GM19023 (cell line): Measurements from ENCODE around the gene RUNX3.

Source experiments
- ATAC-seq: cut with Tn5 transposase; IDR thresholded peaks from one replicate; pipeline ENCODE4 v1.9.1; 2021; ENCODE audit warnings: mild to moderate bottlenecking, moderate library complexity; ENCODE audit not compliant: unreplicated experiment

Gene RUNX3

DNA sequence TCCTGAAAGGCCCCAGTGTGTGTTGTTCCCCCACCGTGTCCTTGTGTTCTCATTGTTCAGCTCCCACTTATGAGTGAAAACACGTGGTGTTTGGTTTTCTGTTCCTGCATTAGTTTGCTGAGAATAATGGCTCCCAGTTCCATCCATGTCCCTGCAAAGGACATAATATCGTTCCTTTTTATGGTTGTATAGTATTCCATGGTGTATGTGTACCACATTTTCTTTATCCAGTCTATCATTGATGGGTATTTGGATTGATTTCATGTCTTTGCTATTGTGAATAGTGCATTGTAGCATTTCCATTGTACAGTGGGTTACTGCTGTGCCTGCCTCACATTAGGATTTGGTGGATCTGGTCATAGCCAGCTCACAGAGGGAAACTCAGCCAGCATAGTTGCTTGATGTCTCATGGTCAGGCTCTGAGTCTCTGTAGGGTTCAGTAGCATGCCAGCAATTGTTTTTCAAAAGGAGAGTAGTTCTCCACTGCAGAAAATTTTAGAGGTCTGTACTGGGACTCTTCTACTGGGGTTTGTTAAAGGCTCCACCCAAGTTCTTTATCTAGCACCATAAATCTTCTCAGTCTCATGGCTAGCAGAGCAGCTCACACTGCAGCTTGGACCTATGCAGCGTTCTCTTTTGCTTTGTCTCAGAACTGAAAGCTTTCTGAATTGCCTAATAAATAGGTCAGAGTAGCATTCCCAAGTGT, 41.0 kb downstream of the RUNX3 start:
- no peak for ATAC-seq

- no peak for ATAC-seq
Measured at GRCh38 chr1:24888061-24888970, 41.8 kb downstream of the RUNX3 start.

DNA sequence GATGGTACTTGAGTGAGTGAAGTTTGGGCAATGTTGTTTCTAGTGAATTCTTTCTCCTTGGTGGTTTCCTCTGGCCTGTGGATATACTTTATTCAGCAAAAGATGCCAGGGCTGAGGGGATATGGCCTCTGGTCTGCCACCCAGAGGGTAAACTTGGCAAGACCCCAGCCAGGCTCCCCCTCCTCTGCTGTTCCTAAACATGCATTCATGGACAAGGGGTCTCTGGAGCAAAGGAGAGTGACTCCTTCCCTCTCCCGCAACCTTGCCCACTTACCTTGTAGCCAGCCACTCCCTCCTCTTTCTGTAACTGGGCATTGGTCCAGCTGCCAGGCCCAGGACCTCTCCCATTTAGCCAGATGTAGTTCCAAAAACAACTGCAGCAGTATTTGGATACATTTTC, 43.8 kb downstream of the RUNX3 start:
- ATAC-seq: no peak

- ATAC-seq: no peak
Measured at GRCh38 chr1:24884751-24885150, 45.3 kb downstream of the RUNX3 start.

- ATAC-seq: no peak
Measured at GRCh38 chr1:24881034-24881433, 49.0 kb downstream of the RUNX3 start.

DNA sequence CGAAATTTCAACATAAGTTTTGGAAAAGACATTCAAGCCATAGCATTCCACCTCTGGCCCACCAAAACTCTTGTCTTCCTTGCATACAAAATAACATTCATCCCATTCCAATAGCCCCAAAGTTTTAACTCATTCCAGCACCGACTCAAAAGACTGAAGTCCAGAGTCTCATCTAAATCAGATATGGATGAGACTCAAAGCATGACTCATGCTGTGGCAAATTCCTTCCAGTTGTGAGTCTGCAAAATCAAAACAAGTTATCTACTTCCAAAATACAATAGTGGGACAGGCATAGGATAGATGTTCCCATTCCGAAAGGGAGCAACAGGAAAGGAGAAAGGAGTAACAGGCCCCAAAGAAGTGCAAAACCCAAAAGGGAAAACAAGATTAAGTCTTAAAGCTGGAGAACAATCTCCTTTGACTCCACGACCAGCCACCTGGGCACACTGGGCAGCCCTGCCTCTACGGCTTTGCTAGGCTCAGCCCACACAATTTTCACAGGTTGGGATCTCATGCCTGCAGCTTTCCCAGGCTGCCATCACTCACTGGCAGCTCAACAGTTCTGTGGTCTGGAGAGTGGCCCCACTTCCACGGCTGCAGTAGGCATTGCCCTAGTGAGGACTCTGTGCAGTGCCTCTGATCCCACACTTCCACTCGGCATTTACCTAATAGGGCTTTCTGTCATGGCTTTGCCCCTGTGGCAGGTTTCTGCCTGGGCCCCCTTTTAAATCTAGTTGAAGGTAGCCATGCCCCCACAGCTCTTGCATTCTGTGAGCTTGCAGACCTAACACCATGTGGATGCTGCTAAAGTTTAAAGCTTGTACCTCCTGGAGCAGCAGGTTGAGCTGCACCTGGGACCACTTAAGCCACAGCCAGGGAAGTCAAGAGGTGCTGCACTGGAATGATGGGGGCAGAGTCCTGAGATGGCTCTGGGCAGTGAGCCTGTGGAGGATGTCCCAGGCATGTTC, 51.0 kb downstream of the RUNX3 start:
- ATAC-seq: no peak

GRCh38 chr1:24878045-24878444, 52.0 kb downstream of the RUNX3 start:
- ATAC-seq: no peak

- ATAC-seq: no peak
Measured at GRCh38 chr1:24875991-24876506, 54.0 kb downstream of the RUNX3 start.

DNA sequence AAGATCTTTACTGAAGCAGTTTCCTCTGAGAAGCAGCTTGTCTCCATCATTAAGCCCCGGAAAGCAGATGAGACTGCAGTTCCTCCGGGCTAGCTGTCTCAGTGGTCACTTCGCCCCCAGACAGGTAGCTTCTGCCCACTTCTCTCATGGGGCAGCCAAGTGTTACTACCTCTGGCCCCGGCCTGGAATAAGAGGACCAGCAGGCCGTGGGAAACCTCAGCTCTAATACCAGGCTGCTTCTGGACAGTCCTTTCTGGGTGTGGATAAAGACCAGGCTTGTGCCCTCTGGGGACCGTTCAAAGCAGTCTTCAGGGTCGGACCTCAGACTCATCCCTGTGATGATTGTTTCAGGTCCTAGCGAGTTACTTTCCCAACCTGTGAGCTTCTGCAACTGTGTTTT, 54.8 kb downstream of the RUNX3 start:
- ATAC-seq: no peak

- ATAC-seq: no peak
Measured at GRCh38 chr1:24874611-24875234, 55.4 kb downstream of the RUNX3 start.

- ATAC-seq: no peak
Measured at GRCh38 chr1:24874056-24874455, 56.0 kb downstream of the RUNX3 start.

- no peak for ATAC-seq
Measured at GRCh38 chr1:24873148-24873547, 56.9 kb downstream of the RUNX3 start.

DNA sequence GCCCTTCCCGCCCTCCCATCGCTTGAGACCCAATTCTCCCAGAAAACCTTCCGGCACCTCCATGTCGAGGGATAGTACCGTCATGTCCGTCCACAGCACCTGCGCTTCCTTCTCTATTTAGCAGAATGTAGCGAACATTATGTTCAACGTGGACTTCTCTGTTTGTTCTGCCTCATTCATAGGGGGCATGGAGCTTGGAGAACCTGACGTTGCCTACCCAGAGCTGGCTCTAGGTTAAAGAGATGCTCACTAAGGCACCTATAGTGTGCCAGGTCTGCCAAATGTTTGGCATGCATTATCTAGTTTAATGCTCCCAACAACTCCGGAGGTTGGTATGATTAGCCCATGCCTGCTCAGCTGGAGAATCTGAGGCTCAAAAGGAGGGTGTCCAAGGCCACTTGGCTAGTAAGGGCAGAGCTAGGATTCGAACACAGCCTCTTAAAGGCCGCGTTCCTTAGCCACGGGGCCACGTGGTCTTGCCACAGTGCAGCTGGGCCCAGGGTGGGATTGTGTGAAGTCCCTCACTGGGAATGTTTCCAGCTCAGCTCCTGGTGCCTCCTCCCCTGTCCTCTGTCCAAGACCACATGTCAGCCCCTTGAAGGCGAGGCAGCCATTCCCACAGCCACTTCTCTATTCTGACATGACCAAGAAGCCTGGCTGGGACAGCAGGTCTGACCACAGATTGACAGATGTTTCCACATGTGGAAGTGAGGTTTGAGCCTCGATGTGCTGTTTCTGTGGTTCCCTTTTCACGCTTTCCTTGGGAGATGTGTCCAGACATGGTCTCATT, 57.8 kb downstream of the RUNX3 start:
- ATAC-seq: no peak

DNA sequence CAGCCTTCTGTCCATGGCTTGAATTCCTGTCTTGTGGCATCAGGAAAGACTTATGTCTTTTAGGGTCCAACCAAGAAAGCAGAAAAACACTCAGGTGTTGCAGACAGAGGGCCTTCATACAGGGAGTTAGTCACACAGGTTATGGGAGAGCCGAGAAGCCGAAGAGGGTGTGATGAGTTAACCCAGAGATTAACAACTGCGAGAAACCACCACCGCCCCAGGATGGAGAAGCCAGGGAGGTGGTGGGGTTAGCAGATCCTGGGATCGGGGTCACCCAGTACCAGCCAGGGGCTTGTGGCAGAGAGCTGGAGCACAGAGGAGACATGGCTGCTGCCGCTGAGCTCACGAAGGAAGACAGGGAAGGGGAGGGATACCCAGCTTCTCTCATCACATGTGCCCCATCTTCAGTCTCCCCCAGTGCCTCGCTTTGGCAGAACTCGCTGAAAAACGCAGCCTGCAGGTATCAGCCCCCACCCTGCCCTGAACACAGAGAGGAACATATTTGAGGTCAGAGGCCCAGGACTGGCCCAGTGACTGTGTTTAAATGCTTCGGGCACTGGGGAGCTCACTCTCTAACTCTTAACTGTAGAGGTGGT, 58.7 kb downstream of the RUNX3 start:
- no peak for ATAC-seq

- no peak for ATAC-seq
Measured at GRCh38 chr1:24870551-24871195, 59.4 kb downstream of the RUNX3 start.

DNA sequence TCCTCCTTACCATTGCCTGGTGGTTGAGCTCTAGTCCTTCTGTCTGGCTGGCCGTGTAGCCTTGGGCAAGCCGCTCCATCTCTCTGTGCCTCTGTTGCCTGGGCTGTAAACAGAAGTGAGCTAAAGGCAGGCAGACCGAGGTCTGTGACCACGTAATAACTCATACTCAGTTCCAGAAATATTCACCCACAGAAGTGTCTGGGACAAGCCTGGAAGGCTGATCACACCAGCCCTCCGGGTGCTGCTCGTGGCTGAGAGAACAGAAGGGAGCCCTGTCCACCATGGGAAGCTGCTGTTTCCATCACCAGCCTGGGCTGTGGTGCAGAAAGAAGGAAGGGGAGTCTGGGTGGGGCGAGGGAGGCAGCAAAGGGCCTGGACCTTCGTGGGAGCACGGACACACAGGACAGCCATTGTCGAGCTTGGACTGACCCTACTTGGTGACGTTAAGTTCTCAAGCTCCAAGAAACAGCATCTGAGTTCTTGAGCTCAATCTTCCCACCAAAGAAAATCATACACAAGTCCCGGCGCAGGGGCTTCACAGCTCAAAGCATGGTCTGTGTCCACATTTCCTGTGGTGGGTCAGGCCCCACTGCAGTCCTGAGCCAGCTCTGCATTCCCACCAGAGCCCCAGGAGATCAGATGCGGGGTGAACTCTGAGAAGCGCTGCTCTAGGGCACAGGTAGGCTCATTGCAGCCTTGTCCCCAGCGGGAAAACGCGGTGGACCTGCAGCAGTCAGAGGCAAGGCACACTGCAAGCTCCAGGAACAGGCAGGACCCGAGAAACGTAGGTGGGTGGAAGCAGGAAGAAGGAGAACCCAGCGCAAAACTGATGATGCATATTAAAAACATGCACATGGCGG, 61.8 kb downstream of the RUNX3 start:
- no peak for ATAC-seq

- no peak for ATAC-seq
Measured at GRCh38 chr1:24867084-24867870, 62.8 kb downstream of the RUNX3 start.
